ENCODE results near the gene REV3L. TPM values are rescaled to one million over a fixed set of nuclear protein-coding genes. Genes with fewer than 3 reads are reported as not detected.

REV3L gene
- total RNA-seq, 4 donors from 2014 or later: 38.9 to 50.4 (median 45.3) TPM

- TF ChIP-seq POLR2A (IDR thresholded peaks at IDR 0.05; ENCODE audit: low read depth): no peak
- no peak overlapping the region for H3K27ac ChIP-seq (replicated peaks in 1 of 4)
- 97% methylated on average over 5 of the region's 5 CpGs for WGBS
- no peaks in the 10 kb centered on the region for H3K9me3 ChIP-seq
- peaks cover 10 to 59% (median 35%) of the 10 kb centered on the region in 4 donors for H3K4me1 ChIP-seq
- DNase-seq (ENCODE audit: extremely low spot score): no peak
- no peaks in the 10 kb centered on the region for H3K36me3 ChIP-seq
- H3K27me3 ChIP-seq: no peaks in the 10 kb centered on the region
- H3K4me3 ChIP-seq: no peak overlapping the region
- intact Hi-C loops (cut with DNase I): no loop called here
These were observed 38.2 kb downstream of the REV3L start for GRCh38 chr6:111444794-111445193.

- H3K9me3 ChIP-seq: no peaks in the 10 kb centered on the region
These were observed 41.3 kb downstream of the REV3L start for GRCh38 chr6:111441678-111442243.

DNA sequence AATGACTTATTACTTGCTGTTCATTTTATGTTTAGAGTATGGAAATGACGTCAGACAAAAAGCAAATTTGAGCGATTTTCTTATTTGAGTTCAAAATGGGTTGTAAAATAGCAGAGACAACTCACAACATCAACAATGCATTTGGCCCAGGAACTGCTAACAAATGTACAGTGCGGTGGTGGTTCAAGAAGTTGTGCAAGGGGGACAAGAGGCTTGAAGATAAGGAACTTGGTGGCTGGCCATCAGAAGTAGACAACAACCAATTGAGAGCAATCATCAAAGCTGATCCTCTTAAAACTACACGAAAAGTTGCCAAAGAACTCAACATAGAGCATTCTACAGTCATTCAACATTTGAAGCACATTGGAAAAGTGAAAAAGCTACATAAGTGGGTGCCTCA, 43.8 kb downstream of the REV3L start:
- TF ChIP-seq POLR2A (IDR thresholded peaks at IDR 0.05; ENCODE audit: low read depth) (no peak), POLR2AphosphoS5 (IDR thresholded peaks at IDR 0.05) (no peak), EP300 (IDR thresholded peaks at IDR 0.05) (no peak)
- TF ChIP-seq, protein P1, sequence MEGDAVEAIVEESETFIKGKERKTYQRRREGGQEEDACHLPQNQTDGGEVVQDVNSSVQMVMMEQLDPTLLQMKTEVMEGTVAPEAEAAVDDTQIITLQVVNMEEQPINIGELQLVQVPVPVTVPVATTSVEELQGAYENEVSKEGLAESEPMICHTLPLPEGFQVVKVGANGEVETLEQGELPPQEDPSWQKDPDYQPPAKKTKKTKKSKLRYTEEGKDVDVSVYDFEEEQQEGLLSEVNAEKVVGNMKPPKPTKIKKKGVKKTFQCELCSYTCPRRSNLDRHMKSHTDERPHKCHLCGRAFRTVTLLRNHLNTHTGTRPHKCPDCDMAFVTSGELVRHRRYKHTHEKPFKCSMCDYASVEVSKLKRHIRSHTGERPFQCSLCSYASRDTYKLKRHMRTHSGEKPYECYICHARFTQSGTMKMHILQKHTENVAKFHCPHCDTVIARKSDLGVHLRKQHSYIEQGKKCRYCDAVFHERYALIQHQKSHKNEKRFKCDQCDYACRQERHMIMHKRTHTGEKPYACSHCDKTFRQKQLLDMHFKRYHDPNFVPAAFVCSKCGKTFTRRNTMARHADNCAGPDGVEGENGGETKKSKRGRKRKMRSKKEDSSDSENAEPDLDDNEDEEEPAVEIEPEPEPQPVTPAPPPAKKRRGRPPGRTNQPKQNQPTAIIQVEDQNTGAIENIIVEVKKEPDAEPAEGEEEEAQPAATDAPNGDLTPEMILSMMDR (IDR thresholded peaks at IDR 0.05): no peak
- no peak for DNase-seq (ENCODE audit: extremely low spot score)
- WGBS: 87% methylated on average over 4 of the region's 4 CpGs

More at GRCh38 chr6:111441678-111442243, 41.3 kb downstream of the REV3L start:
- H3K4me3 ChIP-seq: no peak overlapping the region
- no peaks in the 10 kb centered on the region for H3K36me3 ChIP-seq
- DNase-seq (ENCODE audit: extremely low spot score): no peak
- WGBS: 79% methylated on average over 5 of the region's 5 CpGs
- intact Hi-C loops (cut with DNase I): no loop called here
- peaks cover 10 to 39% (median 20%) of the 10 kb centered on the region in 4 donors for H3K4me1 ChIP-seq
- TF ChIP-seq EP300 (IDR thresholded peaks at IDR 0.05): no peak
- TF ChIP-seq POLR2A (IDR thresholded peaks at IDR 0.05; ENCODE audit: low read depth): no peak
- TF ChIP-seq, protein P1 (IDR thresholded peaks at IDR 0.05): no peak
- TF ChIP-seq POLR2AphosphoS5 (IDR thresholded peaks at IDR 0.05): no peak
- no peaks in the 10 kb centered on the region for H3K27me3 ChIP-seq
- H3K27ac ChIP-seq (replicated peaks in 1 of 4): no peak overlapping the region

DNA sequence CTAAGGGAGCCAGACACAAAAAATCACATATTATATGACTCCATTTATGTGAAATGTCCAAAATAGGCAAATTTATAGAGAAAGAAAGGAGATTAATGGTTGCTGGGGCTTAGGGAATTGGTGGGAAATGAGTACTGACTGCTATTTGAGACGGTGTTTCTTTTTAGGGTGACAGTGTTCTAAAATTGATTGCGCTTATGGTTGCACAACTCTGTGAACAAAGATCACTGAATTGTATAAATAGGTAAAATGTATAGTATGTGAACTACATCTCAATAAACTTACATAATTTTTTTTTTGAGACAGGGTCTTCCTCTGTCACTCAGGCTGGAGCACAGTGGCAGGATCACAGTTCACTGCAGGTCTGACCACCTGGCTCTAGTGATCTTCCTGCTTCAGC, 45.4 kb downstream of the REV3L start:
- WGBS: 95% methylated on average over 2 of the region's 2 CpGs
- DNase-seq (ENCODE audit: extremely low spot score): no peak

More for the DNA sequence above, 43.8 kb downstream of the REV3L start:
- intact Hi-C loops (cut with DNase I): no loop called here
- no peaks in the 10 kb centered on the region for H3K36me3 ChIP-seq
- no peak overlapping the region for H3K27ac ChIP-seq (replicated peaks in 1 of 4)
- H3K4me1 ChIP-seq: peaks cover 3 to 22% (median 15%) of the 10 kb centered on the region in 4 donors
- H3K4me3 ChIP-seq: no peak overlapping the region
- no peaks in the 10 kb centered on the region for H3K9me3 ChIP-seq
- no peaks in the 10 kb centered on the region for H3K27me3 ChIP-seq

GRCh38 chr6:111432511-111432910, 50.5 kb downstream of the REV3L start:
- 100% methylated on average over 1 of the region's 1 CpG for WGBS
- no peak for DNase-seq (ENCODE audit: extremely low spot score)
- TF ChIP-seq POLR2A (IDR thresholded peaks at IDR 0.05; ENCODE audit: low read depth): no peak
- no peak for TF ChIP-seq POLR2AphosphoS5 (IDR thresholded peaks at IDR 0.05)
- TF ChIP-seq EP300 (IDR thresholded peaks at IDR 0.05): no peak
- TF ChIP-seq, protein P1 (IDR thresholded peaks at IDR 0.05): no peak
- no peaks in the 10 kb centered on the region for H3K27me3 ChIP-seq
- H3K9me3 ChIP-seq: peaks cover 0 to 11% (median 5%) of the 10 kb centered on the region in 4 donors
- intact Hi-C loops (cut with DNase I): no loop called here
- H3K4me1 ChIP-seq: peaks cover 0 to 28% (median 25%) of the 10 kb centered on the region in 4 donors
- H3K27ac ChIP-seq (replicated peaks in 1 of 4): no peak overlapping the region
- H3K4me3 ChIP-seq: no peak overlapping the region
- peaks cover 0 to 4% (median 1%) of the 10 kb centered on the region in 4 donors for H3K36me3 ChIP-seq

More for the DNA sequence above, 45.4 kb downstream of the REV3L start:
- intact Hi-C loops (cut with DNase I): no loop called here
- Histone ChIP-seq H3K27ac (replicated peaks in 1 of 4) (no peak overlapping the region), H3K36me3 (no peaks in the 10 kb centered on the region), H3K27me3 (no peaks in the 10 kb centered on the region), H3K4me1 (peaks cover 3 to 31% (median 22%) of the 10 kb centered on the region in 4 donors), H3K9me3 (no peaks in the 10 kb centered on the region), H3K4me3 (no peak overlapping the region)
- TF ChIP-seq POLR2A (IDR thresholded peaks at IDR 0.05; ENCODE audit: low read depth) (no peak), POLR2AphosphoS5 (IDR thresholded peaks at IDR 0.05) (no peak), EP300 (IDR thresholded peaks at IDR 0.05) (no peak)
- TF ChIP-seq, protein P1 (IDR thresholded peaks at IDR 0.05): no peak

Measured in esophagus muscularis mucosa (tissue), 4 donors.